HG03139 (cell line): Measurements from ENCODE around the gene POU5F2.

Experiments used
- ATAC-seq: cut with Tn5 transposase; IDR thresholded peaks from one replicate; pipeline ENCODE4 v1.9.1; 2021; ENCODE audit not compliant: unreplicated experiment

POU5F2 gene

GRCh38 chr5:93717162-93717561 lies 24.2 kb downstream of the POU5F2 start:
- no peak for ATAC-seq

- no peak for ATAC-seq
Observed at GRCh38 chr5:93716453-93716852, 24.9 kb downstream of the POU5F2 start.

DNA sequence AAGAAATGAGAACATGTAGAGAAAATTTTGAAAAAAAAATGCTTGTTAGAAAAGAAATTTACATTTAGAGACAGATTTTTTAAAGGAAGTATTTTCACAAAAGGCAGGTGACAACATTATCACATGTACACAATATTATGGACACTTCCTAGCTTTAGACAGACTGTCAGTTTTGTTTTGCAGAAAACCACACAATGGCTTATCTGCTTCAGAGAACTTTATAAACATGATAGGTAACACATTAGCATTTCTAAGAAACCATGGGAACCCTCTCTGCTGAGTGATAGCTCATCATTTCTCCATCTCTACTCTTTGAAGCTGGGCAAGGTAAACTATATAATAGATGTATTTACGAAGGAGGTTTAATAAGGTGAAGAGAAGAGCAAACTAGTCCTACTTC lies 25.6 kb downstream of the POU5F2 start:
- no peak for ATAC-seq

GRCh38 chr5:93715327-93715726 lies 26.1 kb downstream of the POU5F2 start:
- no peak for ATAC-seq

DNA sequence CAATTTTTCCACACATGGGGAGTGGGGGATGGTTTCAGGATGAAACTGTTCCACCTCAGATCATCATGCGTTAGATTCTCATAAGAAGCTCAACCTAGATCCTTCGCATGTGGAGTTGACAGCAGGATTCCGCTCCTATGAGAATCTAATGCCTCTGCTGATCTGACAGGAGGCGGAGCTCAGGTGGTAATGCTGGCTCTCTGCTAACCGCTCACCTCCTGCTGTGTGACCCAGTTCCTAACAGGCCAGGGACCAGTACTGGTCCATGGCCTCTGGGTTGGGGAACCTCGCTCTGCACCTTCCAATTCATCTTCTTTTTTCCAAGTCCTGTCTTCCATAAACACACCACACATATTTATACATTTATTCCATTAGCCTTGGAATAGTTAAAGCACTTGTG lies 33.0 kb downstream of the POU5F2 start:
- no peak for ATAC-seq

- ATAC-seq: no peak
Observed at GRCh38 chr5:93705896-93706295, 35.5 kb downstream of the POU5F2 start.

- no peak for ATAC-seq
Observed at GRCh38 chr5:93704996-93705395, 36.4 kb downstream of the POU5F2 start.

- no peak for ATAC-seq
Observed at GRCh38 chr5:93691997-93692396, 49.4 kb downstream of the POU5F2 start.
